ENCODE data around the gene TMC1.

TMC1 gene

DNA sequence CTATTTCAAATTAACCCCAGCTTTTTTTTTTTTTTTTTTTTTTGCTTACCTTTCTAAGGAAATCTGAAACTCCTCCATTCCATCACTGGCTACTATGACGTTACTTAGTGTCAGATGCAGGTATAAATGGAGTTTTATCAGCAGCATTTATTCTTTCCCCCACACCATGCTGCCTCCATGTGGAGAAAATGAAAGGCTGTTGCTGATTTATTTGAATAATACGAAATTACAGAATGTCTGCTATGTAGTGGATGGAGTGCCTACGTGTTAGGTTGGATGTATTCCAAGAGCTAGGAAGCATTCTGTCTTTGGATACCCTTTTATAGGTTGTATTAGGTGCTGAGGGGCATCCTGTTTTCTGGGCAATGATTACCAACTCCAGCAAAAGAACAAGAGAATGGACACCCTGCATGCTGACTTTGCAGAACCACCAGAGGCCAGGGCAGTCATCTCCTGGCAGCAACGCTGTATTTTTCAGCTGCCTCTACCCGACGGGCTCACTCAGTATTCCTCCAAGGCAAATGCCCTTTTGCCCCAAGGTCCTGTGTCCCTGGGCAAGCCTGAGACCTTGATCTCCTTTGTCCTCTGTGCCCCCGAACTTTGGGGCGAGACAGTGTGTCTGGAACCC is 232.0 kb downstream of the TMC1 start:
- TF ChIP-seq, protein P1, sequence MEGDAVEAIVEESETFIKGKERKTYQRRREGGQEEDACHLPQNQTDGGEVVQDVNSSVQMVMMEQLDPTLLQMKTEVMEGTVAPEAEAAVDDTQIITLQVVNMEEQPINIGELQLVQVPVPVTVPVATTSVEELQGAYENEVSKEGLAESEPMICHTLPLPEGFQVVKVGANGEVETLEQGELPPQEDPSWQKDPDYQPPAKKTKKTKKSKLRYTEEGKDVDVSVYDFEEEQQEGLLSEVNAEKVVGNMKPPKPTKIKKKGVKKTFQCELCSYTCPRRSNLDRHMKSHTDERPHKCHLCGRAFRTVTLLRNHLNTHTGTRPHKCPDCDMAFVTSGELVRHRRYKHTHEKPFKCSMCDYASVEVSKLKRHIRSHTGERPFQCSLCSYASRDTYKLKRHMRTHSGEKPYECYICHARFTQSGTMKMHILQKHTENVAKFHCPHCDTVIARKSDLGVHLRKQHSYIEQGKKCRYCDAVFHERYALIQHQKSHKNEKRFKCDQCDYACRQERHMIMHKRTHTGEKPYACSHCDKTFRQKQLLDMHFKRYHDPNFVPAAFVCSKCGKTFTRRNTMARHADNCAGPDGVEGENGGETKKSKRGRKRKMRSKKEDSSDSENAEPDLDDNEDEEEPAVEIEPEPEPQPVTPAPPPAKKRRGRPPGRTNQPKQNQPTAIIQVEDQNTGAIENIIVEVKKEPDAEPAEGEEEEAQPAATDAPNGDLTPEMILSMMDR (conservative IDR thresholded peaks at IDR 0.05; ENCODE audit: low read length): peak; percentile 52
- DNase-seq (ENCODE audit: low read depth): peak; percentile 11
- no peak overlapping the region for H3K4me3 ChIP-seq (ENCODE audit: low read length)

- TF ChIP-seq, protein P1 (conservative IDR thresholded peaks at IDR 0.05; ENCODE audit: low read length): no peak
- H3K4me3 ChIP-seq (ENCODE audit: low read length): no peak overlapping the region
- DNase-seq (ENCODE audit: low read depth): no peak
These were observed 234.4 kb downstream of the TMC1 start for GRCh38 chr9:72755836-72756235.

- TF ChIP-seq, protein P1 (conservative IDR thresholded peaks at IDR 0.05; ENCODE audit: low read length): no peak
- no peak for DNase-seq (ENCODE audit: low read depth)
These were observed 237.5 kb downstream of the TMC1 start for GRCh38 chr9:72758944-72759343.

DNA sequence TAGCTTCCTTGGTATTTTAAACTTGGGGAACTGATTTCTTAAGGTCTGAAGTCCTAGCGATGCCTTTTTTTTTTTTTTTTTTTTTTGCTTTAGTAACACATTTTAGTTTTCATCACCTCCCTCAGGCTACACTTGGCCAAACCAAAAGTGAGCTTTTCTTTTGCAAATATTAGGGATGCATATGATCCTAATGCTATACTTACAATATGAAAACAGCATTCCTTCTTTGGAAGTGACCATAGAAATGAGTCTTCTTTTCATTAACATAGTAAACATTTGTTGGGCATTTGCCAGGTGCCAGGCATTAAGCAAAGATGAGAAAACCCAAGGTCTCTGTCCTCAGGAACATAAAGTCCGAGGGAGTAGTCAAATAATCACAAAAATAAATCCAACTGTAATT is 241.6 kb downstream of the TMC1 start:
- TF ChIP-seq, protein P1 (conservative IDR thresholded peaks at IDR 0.05; ENCODE audit: low read length): no peak
- no peak overlapping the region for H3K4me3 ChIP-seq (ENCODE audit: low read length)
- DNase-seq (ENCODE audit: low read depth): no peak

More at GRCh38 chr9:72758944-72759343, 237.5 kb downstream of the TMC1 start:
- no peak overlapping the region for H3K4me3 ChIP-seq (ENCODE audit: low read length)

GRCh38 chr9:72769546-72769945 is 248.1 kb downstream of the TMC1 start:
- DNase-seq (ENCODE audit: low read depth): no peak
- TF ChIP-seq, protein P1 (conservative IDR thresholded peaks at IDR 0.05; ENCODE audit: low read length): no peak
- H3K4me3 ChIP-seq (ENCODE audit: low read length): no peak overlapping the region

- no peak for DNase-seq (ENCODE audit: low read depth)
- TF ChIP-seq, protein P1 (conservative IDR thresholded peaks at IDR 0.05; ENCODE audit: low read length): no peak
- H3K4me3 ChIP-seq (ENCODE audit: low read length): no peak overlapping the region
These were observed 251.3 kb downstream of the TMC1 start for GRCh38 chr9:72772661-72773060.

GRCh38 chr9:72773570-72773969 is 252.2 kb downstream of the TMC1 start:
- TF ChIP-seq, protein P1 (conservative IDR thresholded peaks at IDR 0.05; ENCODE audit: low read length): no peak
- no peak overlapping the region for H3K4me3 ChIP-seq (ENCODE audit: low read length)

More at GRCh38 chr9:72773570-72773969, 252.2 kb downstream of the TMC1 start:
- no peak for DNase-seq (ENCODE audit: low read depth)
